OCI-LY7 (cell line): ENCODE data around the gene SNX10. TPM values are rescaled to one million over a fixed set of nuclear protein-coding genes. Genes with fewer than 3 reads are reported as not detected.

Experiments used
- BruUV-seq: library from RNA; stranded (reverse); fragments of 400-500 nt; replicated peaks from 2 replicates; lab custom pipeline; 2021; lab: Mats Ljungman, UMichigan
- CTCF ChIA-PET: fragments of 300-600 bp; sonication (Branson Sonifier 250); formaldehyde crosslinking; loops from one replicate; lab custom pipeline; 2022; ENCODE audit warnings: antibody characterized with exemption; ENCODE audit not compliant: unreplicated experiment; lab: Charles Lee
- POLR2A ChIA-PET: fragments of 300-600 bp; sonication (Branson Sonifier 250); formaldehyde crosslinking; loops from one replicate; lab custom pipeline; 2022; ENCODE audit warnings: antibody characterized with exemption; lab: Charles Lee
- DNase-seq: peaks from one replicate; pipeline ENCODE4 v3.0.0-alpha.2; 2015; ENCODE audit warnings: low spot score
- H2AFZ ChIP-seq: fragments of 200-600 bp; sonication (generic), shearing (Covaris generic); 2 replicates; pipeline ENCODE4 v1.6.1; 2014; ENCODE audit warnings: mild to moderate bottlenecking, antibody characterized with exemption, low read length, moderate library complexity
- H3K27ac ChIP-seq: fragments of 200-600 bp; sonication (generic); 2 replicates; pipeline ENCODE4 v1.5.1; 2014; ENCODE audit warnings: mixed run types, low read depth, mild to moderate bottlenecking, moderate library complexity, low read length, inconsistent platforms; ENCODE audit not compliant: poor library complexity, severe bottlenecking
- H3K36me3 ChIP-seq: fragments of 200-600 bp; sonication (generic); 2 replicates; pipeline ENCODE4 v1.6.1; 2014; ENCODE audit warnings: mild to moderate bottlenecking, antibody characterized with exemption, low read length, moderate library complexity, mixed read lengths; ENCODE audit not compliant: insufficient read depth
- H3K4me1 ChIP-seq: fragments of 200-600 bp; sonication (generic); 2 replicates; pipeline ENCODE4 v1.5.1; 2014; ENCODE audit warnings: mild to moderate bottlenecking, low read length; ENCODE audit not compliant: insufficient read depth, poor library complexity, severe bottlenecking
- H3K4me2 ChIP-seq: fragments of 200-600 bp; sonication (generic); 2 replicates; pipeline ENCODE4 v1.6.1; 2014; ENCODE audit warnings: mild to moderate bottlenecking, low read length
- H3K4me3 ChIP-seq: fragments of 200-600 bp; sonication (generic); 2 replicates; pipeline ENCODE4 v1.5.1; 2014; ENCODE audit warnings: mild to moderate bottlenecking, low read depth, low read length; ENCODE audit not compliant: poor library complexity, severe bottlenecking
- H3K79me2 ChIP-seq: fragments of 200-600 bp; sonication (generic); 2 replicates; pipeline ENCODE4 v1.6.1; 2016; ENCODE audit warnings: low read depth, mild to moderate bottlenecking, low read length, moderate library complexity, mixed read lengths; ENCODE audit not compliant: insufficient read depth
- H3K9me2 ChIP-seq: fragments of 200-600 bp; sonication (generic); 2 replicates; pipeline ENCODE4 v1.6.1; 2016; ENCODE audit warnings: mild to moderate bottlenecking, low read length, mixed read lengths; ENCODE audit not compliant: insufficient read depth
- H3K9me3 ChIP-seq: fragments of 200-600 bp; sonication (generic); 2 replicates; pipeline ENCODE4 v1.6.1; 2014; ENCODE audit warnings: mild to moderate bottlenecking, mixed run types, low read length, mixed read lengths
- H4K20me1 ChIP-seq: fragments of 200-600 bp; sonication (generic); 2 replicates; pipeline ENCODE4 v1.6.1; 2014; ENCODE audit warnings: mild to moderate bottlenecking, antibody characterized with exemption, low read length, moderate library complexity, mixed read lengths; ENCODE audit not compliant: insufficient read depth
- CTCF ChIP-seq: fragments of 200-600 bp; sonication (generic); conservative IDR thresholded peaks from 2 replicates; pipeline ENCODE4 v1.5.1; 2014; ENCODE audit warnings: mild to moderate bottlenecking, antibody characterized with exemption, low read length, moderate library complexity, mixed read lengths
- EZH2phosphoT487 ChIP-seq: fragments of 200-600 bp; sonication (generic); IDR thresholded peaks from 2 replicates; pipeline ENCODE4 v1.6.1; 2018; ENCODE audit warnings: low read depth, borderline replicate concordance, mild to moderate bottlenecking, mixed run types, antibody characterized with exemption, low read length, moderate library complexity, mixed read lengths
- intact Hi-C: fragments of 100-400 bp; cut with micrococcal nuclease; formaldehyde crosslinking; loops from one replicate; pipeline ENCODE4 v1.10.0; 2022; ENCODE audit not compliant: unreplicated experiment
- total RNA-seq, 2 experiments: library from RNA; depleted of rRNA in 1 of 2; stranded (reverse); fragments of >200 nt in 1 of 2; shearing (Covaris generic) in 1 of 2; gene quantifications; 2 replicates each; pipeline ENCODE4 v1.2.3, GENCODE V29; 2014 to 2022

SNX10 gene
- total RNA-seq, 2 experiments from 2014 or later: 14.3 to 32.9 TPM

GRCh38 chr7:26423436-26423835 lies 131.8 kb downstream of the SNX10 start:
- H3K4me2 ChIP-seq: no peak overlapping the region
- no peak overlapping the region for H2AFZ ChIP-seq
- no peak for TF ChIP-seq CTCF
- no peak for TF ChIP-seq EZH2phosphoT487

More at GRCh38 chr7:26423436-26423835, 131.8 kb downstream of the SNX10 start:
- no peaks in the 10 kb centered on the region for H3K36me3 ChIP-seq
- H3K9me3 ChIP-seq: no peaks in the 10 kb centered on the region
- H3K4me1 ChIP-seq: no peaks in the 10 kb centered on the region
- intact Hi-C loops: no loop called here
- no peaks in the 10 kb centered on the region for H3K79me2 ChIP-seq
- ChIA-PET POLR2A (no interaction called here), CTCF (no interaction called here)
- no peak for DNase-seq
- H4K20me1 ChIP-seq: no peaks in the 10 kb centered on the region
- no peaks in the 10 kb centered on the region for H3K9me2 ChIP-seq
- no peak overlapping the region for H3K4me3 ChIP-seq
- H3K27ac ChIP-seq: no peak overlapping the region
- no TSS peak for BruUV-seq

Other genes starting within 250 kb of the SNX10 start
- gene NFE2L3, start 139.7 kb upstream of the SNX10 start, total RNA-seq (2014; rRNA removed; shearing (Covaris generic)): 10.7 and 13.3 TPM in 2 replicates
- gene NFE2L3, start 139.7 kb upstream of the SNX10 start, total RNA-seq (2022): 12.3 and 12.6 TPM in 2 replicates
- 258 and 406 TPM in 2 replicates for gene HNRNPA2B1, start 91.1 kb upstream of the SNX10 start, total RNA-seq (2014; rRNA removed; shearing (Covaris generic))
- gene HNRNPA2B1, start 91.1 kb upstream of the SNX10 start, total RNA-seq (2022): 1,014 and 1,090 TPM in 2 replicates
- gene CBX3, start 90.1 kb upstream of the SNX10 start, total RNA-seq (2014; rRNA removed; shearing (Covaris generic)): 252 and 259 TPM in 2 replicates
- 350 and 364 TPM in 2 replicates for gene CBX3, start 90.1 kb upstream of the SNX10 start, total RNA-seq (2022)